Mesothelial cell of epicardium (in vitro differentiated cells): Measurements from ENCODE around the gene SLX4IP. TPM values are rescaled to one million over a fixed set of nuclear protein-coding genes. Genes with fewer than 3 reads are reported as not detected.
A peak's percentile ranks its signal among the peaks of the same experiment; 100 is the strongest.

Source experiments
- DNase-seq, 2 experiments: peaks; one replicate each; pipeline ENCODE4 v3.0.0; 2021; ENCODE audit warnings: low spot score in 2 of 2; ENCODE audit not compliant: unreplicated experiment in 2 of 2
- H3K27ac Mint-ChIP-seq: 2 replicates; pipeline ENCODE4 v1.8.0; 2021; ENCODE audit warnings: mixed read lengths
- H3K27me3 Mint-ChIP-seq: 2 replicates; pipeline ENCODE4 v1.8.0; 2021; ENCODE audit warnings: low read depth, mixed read lengths
- H3K36me3 Mint-ChIP-seq: 2 replicates; pipeline ENCODE4 v1.8.0; 2021; ENCODE audit warnings: mixed read lengths
- H3K4me1 Mint-ChIP-seq: 2 replicates; pipeline ENCODE4 v1.8.0; 2021; ENCODE audit warnings: mixed read lengths
- H3K4me3 Mint-ChIP-seq: 2 replicates; pipeline ENCODE4 v1.8.0; 2021; ENCODE audit warnings: mild to moderate bottlenecking, moderate library complexity, mixed read lengths
- H3K9me3 Mint-ChIP-seq: 2 replicates; pipeline ENCODE4 v1.8.0; 2021; ENCODE audit warnings: mixed read lengths
- CTCF ChIP-seq: fragments of 200-600 bp; sonication (generic); IDR thresholded peaks from one replicate; pipeline ENCODE4 v1.5.0; 2021; ENCODE audit warnings: antibody characterized with exemption; ENCODE audit not compliant: unreplicated experiment
- total RNA-seq: library from RNA; stranded (reverse); gene quantifications from 3 replicates; pipeline ENCODE4 v1.2.1, GENCODE V29; 2021

Gene SLX4IP
- total RNA-seq, 1 donor from 2014 or later = 10.4 TPM

GRCh38 chr20:10667560-10668167 is 232.6 kb downstream of the SLX4IP start:
- no peak for DNase-seq
- Mint-ChIP-seq H3K4me1 (peaks cover 85% of the 10 kb centered on the region), H3K27ac (no peak overlapping the region), H3K27me3 (no peaks in the 10 kb centered on the region), H3K36me3 (peaks cover 12% of the 10 kb centered on the region), H3K9me3 (no peaks in the 10 kb centered on the region), H3K4me3 (no peak overlapping the region)
- TF ChIP-seq CTCF = no peak

GRCh38 chr20:10668677-10669368 is 233.7 kb downstream of the SLX4IP start:
- H3K27ac Mint-ChIP-seq = no peak overlapping the region
- H3K9me3 Mint-ChIP-seq = no peaks in the 10 kb centered on the region
- TF ChIP-seq CTCF = no peak
- H3K4me3 Mint-ChIP-seq = peak overlapping the region; percentile 40
- H3K36me3 Mint-ChIP-seq = peaks cover 11% of the 10 kb centered on the region
- no peaks in the 10 kb centered on the region for H3K27me3 Mint-ChIP-seq
- H3K4me1 Mint-ChIP-seq = peaks cover 74% of the 10 kb centered on the region
- no peak for DNase-seq

GRCh38 chr20:10669843-10670446 is 234.8 kb downstream of the SLX4IP start:
- H3K27ac Mint-ChIP-seq = peak overlapping the region; percentile 83
- H3K4me3 Mint-ChIP-seq = peak overlapping the region; percentile 98
- H3K4me1 Mint-ChIP-seq = peaks cover 65% of the 10 kb centered on the region
- TF ChIP-seq CTCF = no peak
- DNase-seq = no peak
- H3K36me3 Mint-ChIP-seq = peaks cover 8% of the 10 kb centered on the region
- no peaks in the 10 kb centered on the region for H3K27me3 Mint-ChIP-seq
- no peaks in the 10 kb centered on the region for H3K9me3 Mint-ChIP-seq

GRCh38 chr20:10670501-10671220 is 235.6 kb downstream of the SLX4IP start:
- no peak for DNase-seq
- no peaks in the 10 kb centered on the region for H3K27me3 Mint-ChIP-seq
- H3K36me3 Mint-ChIP-seq = peaks cover 8% of the 10 kb centered on the region
- no peak for TF ChIP-seq CTCF
- H3K4me3 Mint-ChIP-seq = peak overlapping the region; percentile 98
- peaks cover 63% of the 10 kb centered on the region for H3K4me1 Mint-ChIP-seq
- H3K9me3 Mint-ChIP-seq = no peaks in the 10 kb centered on the region
- peak overlapping the region; percentile 83 for H3K27ac Mint-ChIP-seq

- H3K27ac Mint-ChIP-seq = peak overlapping the region; percentile 83
- peaks cover 8% of the 10 kb centered on the region for H3K36me3 Mint-ChIP-seq
- H3K4me3 Mint-ChIP-seq = peak overlapping the region; percentile 98
- H3K27me3 Mint-ChIP-seq = peaks cover 2% of the 10 kb centered on the region
- peak in 1 of 2 experiments; percentile 64 for DNase-seq
- TF ChIP-seq CTCF = peak; percentile 35
- no peaks in the 10 kb centered on the region for H3K9me3 Mint-ChIP-seq
- peaks cover 55% of the 10 kb centered on the region for H3K4me1 Mint-ChIP-seq
Measured at GRCh38 chr20:10671221-10671918, 236.3 kb downstream of the SLX4IP start.
